GM12892 (cell line): Measurements from ENCODE around the gene LARGE1.

Experiments
- POLR2A ChIP-seq: IDR thresholded peaks from 2 replicates; pipeline ENCODE4 v1.6.1; 2011; ENCODE audit warnings: low read depth, low read length, control low read depth
- POLR2AphosphoS5 ChIP-seq: IDR thresholded peaks from 2 replicates; pipeline ENCODE4 v1.6.1; 2011; ENCODE audit warnings: low read depth, low read length, control low read depth

- TF ChIP-seq POLR2AphosphoS5 (no peak), POLR2A (no peak)
These were observed 18.2 kb downstream of the LARGE1 start for GRCh38 chr22:33902073-33902472.
